HG02759 (cell line): ENCODE data around the gene FDPS.
A peak's percentile ranks its signal among the peaks of the same experiment; 100 is the strongest.
"Not testable (repeated sequence)": the region's sequence is repeated elsewhere in the genome, so short reads cannot be mapped to it uniquely, and the experiment has no call there.

ENCODE experiments used
- ATAC-seq: cut with Tn5 transposase; IDR thresholded peaks from one replicate; pipeline ENCODE4 v1.9.1; 2021; ENCODE audit warnings: mild to moderate bottlenecking, moderate library complexity; ENCODE audit not compliant: unreplicated experiment

Gene FDPS

GRCh38 chr1:155318082-155318481 is 9.4 kb downstream of the FDPS start:
- ATAC-seq: no peak

- no peak for ATAC-seq
These were observed 10.9 kb downstream of the FDPS start for GRCh38 chr1:155319536-155319935.

- no peak for ATAC-seq
These were observed 11.6 kb downstream of the FDPS start for GRCh38 chr1:155320252-155320651.

GRCh38 chr1:155320661-155321617 is 12.3 kb downstream of the FDPS start, which contains the start of gene RUSC1:
RUSC1 (plus strand) TSS chr1:155320894; CDS start chr1:155321774, 880 bp downstream.
- ATAC-seq: no peak

GRCh38 chr1:155321639-155322503 is 13.2 kb downstream of the FDPS start:
- ATAC-seq: no peak

GRCh38 chr1:155322571-155322952 is 13.9 kb downstream of the FDPS start:
- no peak for ATAC-seq

GRCh38 chr1:155322953-155323728 is 14.5 kb downstream of the FDPS start:
- ATAC-seq: peak; percentile 52

GRCh38 chr1:155323729-155324036 is 15.0 kb downstream of the FDPS start:
- peak; percentile 49 for ATAC-seq

- peak; percentile 69 for ATAC-seq
These were observed 15.5 kb downstream of the FDPS start for GRCh38 chr1:155324037-155324716.

- no peak for ATAC-seq
These were observed 16.3 kb downstream of the FDPS start for GRCh38 chr1:155324717-155325602.

- ATAC-seq: no peak
These were observed 16.9 kb downstream of the FDPS start for GRCh38 chr1:155325603-155325893.

- ATAC-seq: no peak
These were observed 17.4 kb downstream of the FDPS start for GRCh38 chr1:155326020-155326526.

GRCh38 chr1:155326631-155327037 is 18.0 kb downstream of the FDPS start:
- ATAC-seq: no peak

- ATAC-seq: no peak
These were observed 19.3 kb downstream of the FDPS start for GRCh38 chr1:155327981-155328380.

- ATAC-seq: not testable (repeated sequence)
These were observed 20.2 kb downstream of the FDPS start for GRCh38 chr1:155328856-155329255.

GRCh38 chr1:155329980-155330598 is 21.4 kb downstream of the FDPS start:
- ATAC-seq: no peak

- ATAC-seq: no peak
These were observed 26.3 kb downstream of the FDPS start for GRCh38 chr1:155334962-155335361.

GRCh38 chr1:155339515-155340097 is 30.9 kb downstream of the FDPS start:
- no peak for ATAC-seq

GRCh38 chr1:155342842-155343241 is 34.2 kb downstream of the FDPS start:
- no peak for ATAC-seq
